Limb (tissue), 2 donors: Measurements from ENCODE around the gene ARHGAP26.

Source experiments
- DNase-seq, 2 donors: peaks; one replicate each; pipeline ENCODE4 v3.0.0-alpha.2; 2016; ENCODE audit errors: extremely low spot score in 2 of 2

The ARHGAP26 gene

DNA sequence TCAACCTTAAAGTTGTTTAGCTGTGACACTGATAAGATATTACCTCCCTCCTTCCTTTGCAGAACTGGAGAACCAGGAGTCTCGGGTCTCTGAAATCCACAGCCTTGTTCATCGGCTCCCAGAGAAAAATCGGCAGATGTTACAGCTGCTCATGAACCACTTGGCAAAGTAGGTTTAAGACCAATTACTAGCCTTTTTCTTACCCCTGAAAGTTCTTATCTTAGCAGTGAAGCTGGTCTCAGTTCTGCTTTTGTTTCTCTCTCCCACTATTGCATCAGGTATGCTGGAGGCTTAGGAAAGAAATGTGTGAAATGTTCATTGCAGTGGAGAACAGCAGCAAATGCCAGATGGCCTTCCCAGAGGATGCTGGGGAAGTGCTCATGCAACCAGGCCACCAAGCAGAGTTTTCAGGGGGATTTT, 287.4 kb downstream of the ARHGAP26 start:
- no peak for DNase-seq

DNA sequence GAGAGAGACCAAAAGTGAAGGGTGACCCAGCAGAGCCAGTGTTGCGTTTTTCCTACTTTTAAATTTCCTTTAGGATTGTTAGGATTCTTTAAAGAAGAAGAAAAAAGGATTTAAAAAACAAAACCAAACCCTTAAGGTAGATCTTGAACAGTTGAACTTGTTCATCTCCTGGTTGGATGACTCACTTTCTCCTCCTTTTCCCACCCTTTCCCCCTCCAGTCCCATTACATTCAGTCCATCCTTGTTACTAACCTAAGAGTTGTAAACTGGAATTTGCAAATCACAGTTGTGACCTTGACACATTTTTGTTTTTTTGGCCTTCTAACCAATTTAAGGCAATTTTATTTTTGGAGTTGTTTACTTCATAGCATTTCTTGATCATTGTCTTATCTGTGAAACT, 289.2 kb downstream of the ARHGAP26 start:
- no peak for DNase-seq

- peak in 1 of 2 donors; percentile 51 for DNase-seq
Observed at GRCh38 chr5:143059976-143060765, 290.0 kb downstream of the ARHGAP26 start.

DNA sequence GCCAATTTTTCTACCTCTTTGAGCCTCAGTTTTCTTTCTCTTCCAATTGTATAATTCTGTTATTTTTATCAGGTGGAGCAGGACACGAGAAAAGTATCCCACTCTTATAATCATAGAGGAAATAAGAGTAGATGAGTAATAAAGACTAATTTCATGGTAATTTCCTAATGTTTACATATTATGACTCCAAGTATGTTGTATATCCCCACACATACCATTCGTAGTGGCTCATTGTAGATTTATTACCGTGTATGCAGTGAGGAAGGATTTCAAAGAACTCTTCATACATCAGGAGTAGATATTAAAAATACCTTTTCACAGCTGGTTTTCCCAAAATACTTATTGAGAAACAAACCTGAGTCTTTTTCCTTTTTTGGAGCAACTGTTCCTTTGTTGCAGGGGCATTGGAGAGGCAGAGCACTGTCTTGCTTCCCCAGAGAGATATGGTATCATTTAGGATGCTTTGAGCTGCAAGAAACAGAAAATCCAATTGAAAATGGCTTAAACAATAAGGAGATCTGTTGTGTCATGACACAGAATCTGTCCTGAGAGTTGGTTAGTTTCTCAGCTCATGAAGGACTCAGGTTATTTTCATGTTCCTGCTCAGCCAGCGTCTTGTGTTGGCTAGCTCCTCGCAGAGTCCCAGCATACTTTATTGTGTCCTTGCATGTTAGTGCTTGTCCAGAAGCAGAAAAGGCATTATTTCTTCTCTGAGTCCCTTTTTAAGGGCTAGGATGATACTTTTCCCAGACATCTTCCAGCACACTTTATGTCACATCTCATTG, 291.2 kb downstream of the ARHGAP26 start:
- DNase-seq = no peak

- DNase-seq = no peak
Observed at GRCh38 chr5:143062379-143062778, 292.2 kb downstream of the ARHGAP26 start.

DNA sequence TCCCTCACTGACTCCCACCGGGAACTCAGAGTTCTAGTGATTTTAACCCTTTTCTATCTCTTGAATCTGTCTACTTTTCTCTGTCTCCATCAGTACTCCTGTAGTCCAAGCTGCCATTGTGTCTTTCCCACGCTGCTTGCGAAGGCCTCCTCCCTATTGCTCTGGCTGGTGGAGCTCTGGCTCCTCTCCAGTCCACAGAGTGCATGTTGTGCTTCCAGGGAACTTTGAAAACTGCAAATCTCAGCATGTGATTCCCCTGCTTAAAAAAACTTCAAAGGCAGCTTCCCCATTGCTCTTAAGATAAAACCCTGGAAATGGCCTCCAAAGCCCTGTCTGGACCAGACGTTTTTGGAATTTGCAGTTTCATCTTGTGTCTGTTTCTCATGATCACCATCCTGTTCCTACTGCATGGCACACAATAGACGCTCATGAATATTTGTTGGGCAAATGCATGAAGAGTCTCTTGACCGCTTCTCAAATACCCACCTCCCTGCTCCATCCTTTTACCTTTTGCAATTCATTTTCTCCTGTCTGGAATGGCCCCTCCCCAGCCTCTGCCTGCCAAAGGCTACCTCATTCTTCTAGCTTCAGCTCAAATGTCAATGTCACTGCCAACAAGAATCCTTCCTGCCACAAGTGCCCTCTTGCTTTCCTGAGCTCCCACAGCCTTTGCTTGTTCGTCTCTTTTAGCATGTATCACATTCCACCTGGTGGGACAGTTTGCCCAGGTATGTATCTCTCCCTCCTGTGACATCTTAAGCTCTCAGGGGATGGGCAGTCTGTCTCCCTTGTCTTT, 293.2 kb downstream of the ARHGAP26 start:
- DNase-seq = no peak

GRCh38 chr5:143064218-143064641, 294.1 kb downstream of the ARHGAP26 start:
- DNase-seq = peak in 1 of 2 donors; percentile 47

GRCh38 chr5:143064676-143065075, 294.5 kb downstream of the ARHGAP26 start:
- DNase-seq = no peak

- DNase-seq = no peak
Observed at GRCh38 chr5:143065185-143065965, 295.2 kb downstream of the ARHGAP26 start.

DNA sequence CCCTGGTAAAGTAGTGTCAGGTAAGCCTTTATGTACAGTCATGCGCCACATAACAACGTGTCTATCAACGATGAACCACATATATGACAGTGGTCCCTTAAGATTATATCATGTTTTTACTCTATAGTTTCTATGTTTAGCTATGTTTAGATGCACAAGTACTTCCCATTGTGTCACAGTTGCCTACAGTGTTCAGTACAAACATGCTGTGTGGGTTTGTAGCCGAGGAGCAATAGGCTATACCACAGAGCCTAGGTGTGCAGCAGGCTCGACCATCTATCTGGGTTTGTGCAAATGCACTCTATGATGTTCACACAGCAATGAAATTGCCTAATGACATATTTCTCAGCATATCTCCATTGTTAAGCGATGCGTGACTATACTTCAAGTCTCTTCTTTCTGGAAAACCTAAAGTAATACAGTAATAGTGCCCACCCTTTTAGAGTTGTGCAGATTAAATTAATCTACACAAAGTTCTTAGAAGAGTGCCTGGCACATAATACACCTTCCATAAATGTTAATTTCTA, 295.9 kb downstream of the ARHGAP26 start:
- no peak for DNase-seq

- no peak for DNase-seq
Observed at GRCh38 chr5:143066556-143067281, 296.5 kb downstream of the ARHGAP26 start.

DNA sequence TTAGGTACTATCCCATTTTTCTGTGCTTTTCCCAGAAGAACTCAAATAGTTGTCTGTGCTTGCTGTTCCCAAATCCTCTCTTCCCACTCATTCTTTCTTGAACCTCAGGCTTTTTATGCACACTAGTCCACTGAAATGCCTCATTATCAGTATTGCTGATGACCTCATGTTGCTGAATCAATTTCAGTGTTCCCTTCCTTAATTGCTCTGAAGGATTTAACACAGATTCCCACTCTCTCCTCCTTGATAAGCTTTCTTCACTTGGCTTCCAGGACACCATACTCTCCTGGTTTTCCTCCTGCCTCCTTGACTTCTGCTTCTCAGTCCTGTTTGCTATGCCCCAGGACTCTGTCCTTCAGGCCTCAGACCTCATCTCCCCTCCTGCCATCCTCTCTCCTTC, 298.5 kb downstream of the ARHGAP26 start:
- no peak for DNase-seq

- no peak for DNase-seq
Observed at GRCh38 chr5:143071927-143072326, 301.8 kb downstream of the ARHGAP26 start.

- DNase-seq = no peak
Observed at GRCh38 chr5:143072734-143073133, 302.6 kb downstream of the ARHGAP26 start.

DNA sequence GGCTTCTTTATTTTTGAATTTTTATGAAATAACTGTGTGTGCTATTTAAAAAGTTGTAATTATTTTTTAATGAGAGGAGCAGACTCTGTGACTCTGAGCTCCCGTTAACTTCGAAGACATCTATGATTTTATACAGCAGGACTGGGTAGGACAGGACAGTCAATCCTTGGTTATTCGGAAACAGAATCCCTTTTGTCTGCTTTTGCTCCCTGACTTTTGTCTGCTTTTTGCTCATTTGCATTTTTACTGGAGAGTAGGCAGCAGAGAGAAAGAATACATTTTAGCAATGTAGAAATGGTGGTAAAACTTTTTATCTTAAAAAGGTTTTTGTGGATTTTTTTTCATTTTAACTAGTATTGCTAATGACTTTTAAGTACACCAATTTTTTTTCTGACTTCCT, 303.6 kb downstream of the ARHGAP26 start:
- no peak for DNase-seq

GRCh38 chr5:143074414-143074996, 304.3 kb downstream of the ARHGAP26 start:
- DNase-seq = no peak

GRCh38 chr5:143076377-143076776, 306.2 kb downstream of the ARHGAP26 start:
- DNase-seq = no peak

DNA sequence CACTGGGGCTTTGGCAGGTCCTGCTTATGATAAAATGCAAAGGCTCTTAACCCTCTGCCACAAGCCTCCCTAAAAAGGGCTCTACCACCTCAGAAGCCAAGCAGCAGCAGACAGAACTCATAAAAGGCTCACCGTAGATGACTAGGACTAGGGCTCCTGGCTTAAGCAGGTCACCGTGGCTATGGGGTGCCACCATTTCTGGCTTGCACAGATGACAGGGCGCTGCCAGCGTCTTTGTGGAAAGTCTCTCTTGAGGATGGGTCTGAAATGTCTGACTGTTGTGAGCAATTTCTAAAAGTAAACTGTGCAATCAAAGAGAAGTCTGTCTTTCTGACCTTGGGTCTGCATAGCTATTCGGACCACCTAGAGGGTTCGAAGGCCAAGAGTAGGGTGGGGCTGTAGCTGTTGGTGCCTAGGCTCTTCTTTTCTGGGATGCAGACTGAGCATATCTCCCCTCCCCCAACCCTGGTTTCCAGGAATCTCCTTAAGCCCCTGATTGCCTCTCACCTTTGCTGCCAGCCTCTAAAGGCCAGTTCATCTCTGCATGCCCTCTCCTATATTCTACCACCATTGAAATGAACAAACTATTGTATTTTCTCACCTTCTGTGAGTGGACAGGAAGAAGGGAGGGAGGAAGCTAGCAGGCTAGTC, 307.4 kb downstream of the ARHGAP26 start:
- no peak for DNase-seq

GRCh38 chr5:143078313-143078712, 308.1 kb downstream of the ARHGAP26 start:
- no peak for DNase-seq
